ENCODE measurements around the gene THAP12.

Gene THAP12

GRCh38 chr11:76380159-76380976 is 564 bp downstream of the THAP12 start:
- in situ Hi-C loops (cut with MboI; ENCODE audit: low sequenced_read_pairs), result no loop called here

GRCh38 chr11:76379807-76380158 is 1.1 kb downstream of the THAP12 start:
- in situ Hi-C loops (cut with MboI; ENCODE audit: low sequenced_read_pairs), result no loop called here

DNA sequence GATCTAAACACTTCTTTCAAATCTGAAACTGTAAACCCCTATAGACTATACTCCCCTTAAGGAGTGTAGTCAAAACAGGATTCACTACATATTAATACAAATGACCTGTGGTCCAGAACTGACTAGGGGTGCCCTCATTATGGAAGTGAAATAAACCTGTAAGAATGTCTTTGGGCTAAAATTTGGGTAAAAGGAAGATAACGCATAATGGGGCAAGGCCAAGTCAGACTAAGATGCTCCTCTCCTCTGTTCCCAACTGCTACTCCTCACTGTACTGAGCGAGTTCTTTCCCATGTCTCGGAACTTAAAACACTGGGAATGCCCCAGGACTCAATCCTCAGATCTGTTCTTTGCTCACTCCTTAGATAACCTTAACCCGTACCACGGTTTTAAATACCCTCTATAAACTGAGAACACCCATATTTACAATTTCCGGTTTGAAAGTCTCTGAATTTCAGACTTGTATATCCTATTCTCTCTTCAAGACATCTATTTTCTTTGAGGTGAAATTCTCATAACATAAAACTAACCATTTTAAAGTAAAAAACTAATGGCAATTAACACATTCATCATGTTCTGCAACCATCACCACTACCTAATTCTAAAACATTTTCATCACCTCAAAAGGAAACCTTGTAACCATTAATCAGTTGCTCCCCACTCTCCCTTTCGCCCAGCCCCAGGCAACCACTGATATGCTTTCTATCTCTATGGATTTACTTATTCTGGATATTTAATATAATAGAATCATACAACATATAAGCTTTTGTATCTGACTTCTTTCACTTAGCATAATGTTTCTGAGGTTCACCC is 4.0 kb downstream of the THAP12 start:
- in situ Hi-C loops (cut with MboI; ENCODE audit: low sequenced_read_pairs), result no loop called here

GRCh38 chr11:76371170-76371569 is 9.8 kb downstream of the THAP12 start:
- in situ Hi-C loops (cut with MboI; ENCODE audit: low sequenced_read_pairs), result no loop called here

DNA sequence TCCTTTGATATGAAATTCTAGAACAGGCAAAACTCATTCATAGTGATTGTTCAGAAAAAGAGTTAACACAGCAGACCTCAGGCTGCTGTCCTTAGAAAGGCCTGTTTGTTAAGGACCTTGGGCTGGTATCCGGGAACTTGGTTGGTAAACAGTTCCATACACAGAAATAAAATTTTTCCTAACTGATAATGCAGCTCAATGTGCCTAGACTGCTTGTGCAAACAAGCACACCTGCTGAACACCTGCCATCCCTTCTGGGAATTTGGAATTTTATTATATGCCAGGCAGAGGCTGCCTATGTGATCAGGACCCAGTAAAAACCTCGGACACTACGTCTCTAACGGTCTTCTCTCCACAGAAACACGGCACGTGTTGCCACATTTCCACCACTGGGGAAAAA is 11.5 kb downstream of the THAP12 start:
- in situ Hi-C loops (cut with MboI; ENCODE audit: low sequenced_read_pairs), result no loop called here

DNA sequence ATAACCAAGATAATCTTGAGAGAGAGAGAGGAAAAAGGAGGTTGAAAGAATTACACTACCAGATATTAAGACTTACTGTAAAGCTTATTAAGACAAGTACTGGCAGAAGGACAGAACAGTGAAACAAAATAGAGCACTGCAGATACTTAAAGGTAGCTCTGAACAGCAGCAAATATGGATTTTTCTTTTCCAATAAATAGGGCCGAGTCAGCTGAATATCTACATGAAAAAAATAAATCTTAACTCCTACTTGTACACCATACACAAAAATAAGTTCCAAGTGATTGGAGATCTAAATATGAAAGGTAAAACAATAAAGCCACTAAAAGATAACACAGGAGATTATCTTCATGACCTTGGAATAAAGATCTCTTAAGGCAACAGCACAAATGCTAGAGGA is 12.4 kb downstream of the THAP12 start:
- in situ Hi-C loops (cut with MboI; ENCODE audit: low sequenced_read_pairs), result no loop called here

DNA sequence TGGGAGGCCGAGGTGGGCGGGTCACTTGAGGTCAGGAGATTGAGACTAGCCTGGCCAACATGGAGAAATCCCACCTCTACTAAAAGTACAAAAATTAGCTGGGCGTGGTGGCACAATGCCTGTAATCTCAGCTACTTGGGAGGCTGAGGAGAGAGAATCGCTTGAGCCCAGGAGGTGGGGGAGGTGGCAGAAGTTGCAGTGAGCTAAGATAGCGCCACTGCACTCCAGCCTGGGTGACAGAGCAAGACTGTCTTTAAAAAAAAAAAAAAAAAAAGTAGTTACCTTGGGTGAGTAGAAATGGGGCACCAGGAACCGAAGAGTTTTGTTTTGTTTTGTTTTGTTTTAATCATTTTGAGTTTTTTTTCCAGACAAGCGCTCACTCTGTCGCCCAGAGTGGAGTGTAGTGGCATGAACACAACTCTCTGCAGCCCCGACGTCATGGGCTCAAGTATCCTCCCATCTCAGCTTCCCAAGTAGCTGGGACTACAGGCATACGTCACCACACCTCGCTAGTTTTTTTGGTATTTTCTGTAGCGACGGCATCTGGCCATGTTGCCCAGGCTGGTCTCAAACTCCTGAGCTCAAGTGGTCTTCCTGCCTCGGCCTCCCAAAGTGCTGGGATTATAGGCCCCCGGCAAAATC is 15.8 kb downstream of the THAP12 start:
- in situ Hi-C loops (cut with MboI; ENCODE audit: low sequenced_read_pairs), result no loop called here

DNA sequence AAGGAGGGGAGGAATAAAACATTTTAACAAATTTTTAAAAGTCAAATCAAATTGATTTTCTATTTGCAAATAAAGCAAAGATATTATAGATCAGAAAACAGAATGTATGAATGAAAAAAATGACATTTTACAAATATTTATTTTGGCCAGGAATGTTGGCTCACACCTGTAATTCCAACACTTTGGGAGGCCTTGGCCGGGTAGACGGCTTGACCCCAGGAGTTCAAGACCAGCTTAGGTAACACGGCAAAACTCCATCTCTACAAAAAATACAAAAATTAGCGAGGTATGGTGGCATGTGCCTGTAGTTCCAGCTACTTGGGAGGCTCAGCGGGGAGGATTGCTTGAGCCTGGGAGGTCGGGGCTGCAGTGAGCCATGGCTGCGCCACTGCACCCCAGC is 18.2 kb downstream of the THAP12 start:
- in situ Hi-C loops (cut with MboI; ENCODE audit: low sequenced_read_pairs), result no loop called here

DNA sequence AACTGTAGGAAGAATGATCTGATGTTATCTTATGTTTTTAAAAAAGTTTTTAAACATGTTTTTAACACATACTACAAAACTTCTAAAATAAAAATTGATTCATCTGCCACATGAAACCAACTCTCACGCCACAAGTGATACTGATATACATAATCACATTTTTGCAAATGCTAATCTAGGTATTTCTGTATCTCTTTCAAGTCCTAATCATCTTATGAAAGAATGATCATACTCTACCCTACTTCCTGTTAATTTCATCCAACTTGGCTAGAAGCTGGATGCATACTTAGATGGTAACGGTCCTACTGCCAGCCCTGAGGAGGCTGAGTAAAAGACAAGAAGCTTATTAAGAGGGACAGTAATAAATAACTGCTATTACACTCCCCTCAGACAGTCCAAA is 19.2 kb downstream of the THAP12 start:
- in situ Hi-C loops (cut with MboI; ENCODE audit: low sequenced_read_pairs), result no loop called here

DNA sequence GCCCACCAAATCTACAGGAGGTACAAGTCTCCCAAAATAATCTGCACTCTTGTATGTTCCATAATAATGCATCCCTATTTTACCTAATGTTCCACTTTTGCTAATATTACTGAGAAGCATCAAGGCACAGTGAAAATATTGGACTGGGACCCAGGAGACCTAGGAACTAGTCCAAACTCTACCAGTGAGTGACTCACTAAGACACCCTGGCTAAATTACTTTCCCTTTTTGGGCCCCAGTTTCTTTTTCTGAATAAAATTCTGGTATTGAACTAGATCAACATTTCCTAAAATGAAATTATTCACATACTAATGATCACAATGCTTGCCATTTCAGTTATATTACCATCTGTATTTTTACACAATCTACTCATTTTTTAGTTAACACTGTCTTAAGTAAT is 19.6 kb downstream of the THAP12 start:
- in situ Hi-C loops (cut with MboI; ENCODE audit: low sequenced_read_pairs), result no loop called here

GRCh38 chr11:76355172-76355571 is 25.8 kb downstream of the THAP12 start:
- in situ Hi-C loops (cut with MboI; ENCODE audit: low sequenced_read_pairs), result no loop called here

DNA sequence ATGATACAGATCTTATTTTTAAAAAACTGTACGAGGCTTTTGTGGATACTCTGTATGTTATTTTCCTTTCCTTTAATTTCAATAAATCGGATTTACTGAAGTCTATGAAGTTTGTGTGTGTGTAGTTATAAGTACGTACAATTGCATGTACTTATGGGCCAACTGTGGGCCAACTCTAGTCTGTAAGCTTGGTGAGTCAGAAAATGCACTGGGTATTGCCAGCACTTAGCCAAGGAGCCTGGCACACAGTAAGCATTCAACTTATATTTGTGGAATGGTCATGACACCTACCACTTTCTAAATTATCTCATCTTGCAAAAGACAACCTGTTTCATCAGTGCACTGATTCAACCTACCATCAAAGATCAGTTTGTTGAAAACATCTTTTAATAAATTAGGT is 32.6 kb downstream of the THAP12 start:
- in situ Hi-C loops (cut with MboI; ENCODE audit: low sequenced_read_pairs), result no loop called here

- in situ Hi-C loops (cut with MboI; ENCODE audit: low sequenced_read_pairs), result no loop called here
These were observed 33.5 kb downstream of the THAP12 start for GRCh38 chr11:76347466-76347865.

DNA sequence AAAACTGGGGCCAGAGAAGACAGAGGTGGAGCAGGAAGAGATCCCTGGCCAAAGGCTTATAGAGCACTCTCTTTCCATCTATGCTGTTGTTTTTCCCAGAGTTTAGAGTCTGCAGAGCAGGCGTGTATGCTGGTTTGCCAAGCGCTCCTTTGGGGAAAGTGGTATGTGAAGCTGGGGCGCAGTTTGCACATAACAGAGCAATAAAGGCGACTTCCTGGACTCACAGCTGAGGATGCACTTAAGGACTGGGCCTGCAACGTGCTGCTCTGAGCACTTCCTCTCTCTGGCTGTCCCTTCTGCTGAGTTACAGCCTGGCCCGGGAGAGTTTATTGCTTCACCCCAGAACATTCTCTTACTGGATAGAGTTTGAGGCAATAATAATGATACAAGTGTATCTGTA is 41.7 kb downstream of the THAP12 start:
- in situ Hi-C loops (cut with MboI; ENCODE audit: low sequenced_read_pairs), result no loop called here

DNA sequence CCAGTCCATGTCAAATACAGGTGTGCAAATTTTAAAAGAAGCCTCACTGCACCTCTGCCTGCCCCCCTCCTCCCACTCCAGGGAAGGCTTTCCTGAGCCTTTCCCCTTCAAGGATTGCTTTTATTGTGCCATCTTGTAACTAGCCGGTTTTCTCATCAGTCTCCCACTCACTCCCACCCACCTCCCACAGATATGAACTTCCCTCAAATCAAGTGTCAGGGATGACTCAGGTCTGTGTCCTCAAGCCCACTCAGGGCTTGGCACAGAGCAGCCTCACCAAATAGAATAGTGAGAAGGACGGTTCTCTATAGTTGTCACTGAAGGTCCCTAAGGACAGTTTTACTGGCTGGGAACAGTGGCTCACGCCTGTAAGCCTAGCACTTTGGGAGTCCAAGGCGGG is 43.0 kb downstream of the THAP12 start:
- in situ Hi-C loops (cut with MboI; ENCODE audit: low sequenced_read_pairs), result no loop called here

- in situ Hi-C loops (cut with MboI; ENCODE audit: low sequenced_read_pairs), result no loop called here
These were observed 43.5 kb downstream of the THAP12 start for GRCh38 chr11:76337469-76337868.

DNA sequence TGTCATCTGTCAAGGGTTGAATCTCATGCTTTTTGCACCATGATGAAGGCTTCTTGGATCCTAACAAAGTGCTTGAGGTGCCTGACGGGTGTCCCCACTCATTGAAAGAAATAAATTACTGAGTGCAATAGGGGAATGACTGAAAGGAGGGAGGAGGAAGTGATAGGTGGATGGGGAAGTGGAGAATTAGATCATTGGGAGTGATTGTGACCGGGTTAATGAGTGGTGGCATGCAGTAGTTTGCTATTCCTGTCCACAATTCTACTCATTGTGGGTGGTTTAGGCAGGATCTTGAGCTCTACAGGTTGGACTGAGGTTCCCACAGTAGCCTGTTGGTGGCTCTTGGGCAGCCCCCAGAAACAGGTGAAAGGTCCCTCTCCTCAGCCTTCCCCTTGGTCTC is 44.3 kb downstream of the THAP12 start:
- in situ Hi-C loops (cut with MboI; ENCODE audit: low sequenced_read_pairs), result no loop called here

DNA sequence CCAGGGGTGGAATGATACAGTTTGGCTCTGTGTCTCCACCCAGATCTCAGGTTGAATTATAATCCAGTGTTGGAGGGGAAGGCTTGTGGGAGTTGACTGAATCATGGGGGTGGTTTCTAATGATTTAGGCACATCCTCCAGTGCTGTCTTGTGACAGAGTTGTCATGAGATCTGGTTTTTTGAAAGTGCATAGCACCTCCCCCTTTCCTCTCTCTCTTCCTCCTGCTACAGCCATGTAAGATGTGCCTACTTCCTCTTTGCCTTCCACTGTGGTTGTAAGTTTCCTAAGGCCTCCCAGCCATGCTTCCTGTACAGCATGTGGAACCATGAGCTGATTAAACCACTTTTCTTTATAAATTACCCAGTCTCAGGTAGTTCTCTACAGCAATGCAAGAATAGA is 45.1 kb downstream of the THAP12 start:
- in situ Hi-C loops (cut with MboI; ENCODE audit: low sequenced_read_pairs), result no loop called here

DNA sequence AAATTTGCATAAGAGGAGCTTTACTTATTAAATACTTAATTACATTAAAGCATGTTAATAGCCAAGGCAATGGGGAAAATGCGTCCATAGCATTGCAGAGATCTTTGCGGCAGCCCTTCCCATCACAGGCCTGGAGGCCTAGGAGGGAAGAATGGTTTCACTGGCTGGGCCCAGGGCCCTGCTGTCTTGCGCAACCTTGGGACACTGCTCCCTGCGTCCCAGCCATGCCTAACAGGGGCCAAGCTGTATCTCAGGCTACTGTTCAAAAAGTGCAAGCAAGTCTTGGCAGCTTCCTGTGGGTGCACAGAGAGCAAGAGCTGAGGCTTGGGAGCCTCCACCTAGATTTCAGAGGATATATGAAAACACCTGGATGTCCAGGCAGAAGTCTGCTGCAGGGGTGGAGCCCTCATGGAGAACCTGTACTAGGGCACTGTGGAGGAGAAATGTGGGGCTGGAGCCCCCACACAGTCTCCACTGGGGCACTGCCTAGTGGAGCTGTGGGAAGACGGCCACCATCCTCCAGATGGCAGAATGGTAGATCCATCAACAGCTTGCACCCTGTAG is 46.0 kb downstream of the THAP12 start:
- in situ Hi-C loops (cut with MboI; ENCODE audit: low sequenced_read_pairs), result no loop called here

GRCh38 chr11:76330651-76331050 is 50.3 kb downstream of the THAP12 start:
- in situ Hi-C loops (cut with MboI; ENCODE audit: low sequenced_read_pairs), result no loop called here

- in situ Hi-C loops (cut with MboI; ENCODE audit: low sequenced_read_pairs), result no loop called here
These were observed 50.9 kb downstream of the THAP12 start for GRCh38 chr11:76329983-76330382.

All from HL-60/S4 (cell line).